ENCODE data around the gene TAF1C.

GRCh38 chr16:84190731-84191388 is 4.0 kb upstream of the TAF1C start, which contains the start of gene ADAD2:
- TF ChIP-seq, protein P1, sequence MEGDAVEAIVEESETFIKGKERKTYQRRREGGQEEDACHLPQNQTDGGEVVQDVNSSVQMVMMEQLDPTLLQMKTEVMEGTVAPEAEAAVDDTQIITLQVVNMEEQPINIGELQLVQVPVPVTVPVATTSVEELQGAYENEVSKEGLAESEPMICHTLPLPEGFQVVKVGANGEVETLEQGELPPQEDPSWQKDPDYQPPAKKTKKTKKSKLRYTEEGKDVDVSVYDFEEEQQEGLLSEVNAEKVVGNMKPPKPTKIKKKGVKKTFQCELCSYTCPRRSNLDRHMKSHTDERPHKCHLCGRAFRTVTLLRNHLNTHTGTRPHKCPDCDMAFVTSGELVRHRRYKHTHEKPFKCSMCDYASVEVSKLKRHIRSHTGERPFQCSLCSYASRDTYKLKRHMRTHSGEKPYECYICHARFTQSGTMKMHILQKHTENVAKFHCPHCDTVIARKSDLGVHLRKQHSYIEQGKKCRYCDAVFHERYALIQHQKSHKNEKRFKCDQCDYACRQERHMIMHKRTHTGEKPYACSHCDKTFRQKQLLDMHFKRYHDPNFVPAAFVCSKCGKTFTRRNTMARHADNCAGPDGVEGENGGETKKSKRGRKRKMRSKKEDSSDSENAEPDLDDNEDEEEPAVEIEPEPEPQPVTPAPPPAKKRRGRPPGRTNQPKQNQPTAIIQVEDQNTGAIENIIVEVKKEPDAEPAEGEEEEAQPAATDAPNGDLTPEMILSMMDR (IDR thresholded peaks at IDR 0.05; ENCODE audit: borderline replicate concordance, extremely low read depth, low read length, poor library complexity, severe bottlenecking): no peak
- no peak for TF ChIP-seq EZH2 (IDR thresholded peaks at IDR 0.05; ENCODE audit: borderline replicate concordance, low read depth, low read length, severe bottlenecking)

All from DND-41 (cell line).